ENCODE data around the gene ACVRL1. TPM values are rescaled to one million over a fixed set of nuclear protein-coding genes. Genes with fewer than 3 reads are reported as not detected.
A peak's percentile ranks its signal among the peaks of the same experiment; 100 is the strongest.

ACVRL1 gene
- total RNA-seq, 1 donor = 9.8 TPM

DNA sequence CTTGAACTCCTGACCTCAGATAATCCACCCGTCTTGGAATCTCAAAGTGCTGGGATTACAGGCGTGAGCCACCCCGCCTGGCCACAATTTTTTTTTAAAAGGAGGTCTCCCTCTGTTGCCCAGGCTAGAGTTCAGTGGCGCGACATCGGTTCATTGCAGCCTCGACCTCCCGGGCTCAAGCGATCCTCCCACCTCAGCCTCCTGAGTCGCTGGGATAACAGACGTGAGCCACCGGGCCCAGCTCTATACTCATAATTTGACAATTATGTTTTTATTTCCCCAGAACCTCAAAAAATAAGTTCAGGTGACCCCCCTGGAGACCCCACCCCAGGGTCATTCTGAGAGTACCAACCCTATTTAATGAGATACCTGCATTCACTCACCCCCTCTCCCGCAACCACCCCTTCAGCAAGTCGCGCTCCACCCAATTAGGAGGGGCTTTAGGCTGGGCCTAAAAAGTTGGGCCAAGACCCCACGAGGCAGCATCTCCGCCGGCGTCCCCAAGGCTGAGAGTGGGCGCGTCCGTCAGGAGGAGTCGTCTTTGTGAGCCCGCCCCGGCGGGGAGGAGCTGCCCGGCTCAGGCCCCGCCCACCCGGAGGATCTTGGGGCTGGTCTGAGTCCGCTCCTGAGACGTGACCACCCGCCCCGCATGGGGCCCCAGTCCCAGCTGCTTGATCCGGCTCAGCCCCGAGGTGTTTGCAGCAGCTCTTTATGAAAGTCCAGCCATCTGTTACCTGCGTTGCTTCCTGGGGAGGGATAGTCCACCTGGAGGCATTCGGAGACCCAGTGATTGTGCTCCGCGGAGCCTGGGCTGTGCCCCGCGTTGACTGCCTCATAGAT lies 19.6 kb upstream of the ACVRL1 start, which contains the start of gene ANKRD33:
TSS of gene ANKRD33 (plus strand) at position 628 of the 840 bp plus-strand sequence. CDS start at position 712, 84 bp downstream.
- Histone ChIP-seq H3K4me2 (ENCODE audit: insufficient read depth, low read length) (peak within 1 kb of the TSS; percentile 43), H4K20me1 (ENCODE audit: insufficient read depth, low read length) (no peaks in the 10 kb centered on the region), H3K4me1 (ENCODE audit: insufficient read depth, low read length) (peaks cover 14% of the 10 kb centered on the region), H2AFZ (ENCODE audit: low read length) (peak within 1 kb of the TSS; percentile 44), H3K79me2 (ENCODE audit: insufficient read depth, low read length) (no peaks in the 10 kb centered on the region), H3K27me3 (ENCODE audit: insufficient read depth, low read length) (no peaks in the 10 kb centered on the region), H3K36me3 (ENCODE audit: insufficient read depth, low read length) (no peaks in the 10 kb centered on the region), H3K27ac (ENCODE audit: low read depth, low read length) (no peak within 1 kb of the TSS), H3K4me3 (ENCODE audit: insufficient read depth, low read length) (peak within 1 kb of the TSS; percentile 41), H3K9me3 (ENCODE audit: low read depth, low read length) (no peaks in the 10 kb centered on the region)
- peak; percentile 89 for DNase-seq (ENCODE audit: insufficient read length, low spot score, missing footprints)
- TF ChIP-seq, protein P1, sequence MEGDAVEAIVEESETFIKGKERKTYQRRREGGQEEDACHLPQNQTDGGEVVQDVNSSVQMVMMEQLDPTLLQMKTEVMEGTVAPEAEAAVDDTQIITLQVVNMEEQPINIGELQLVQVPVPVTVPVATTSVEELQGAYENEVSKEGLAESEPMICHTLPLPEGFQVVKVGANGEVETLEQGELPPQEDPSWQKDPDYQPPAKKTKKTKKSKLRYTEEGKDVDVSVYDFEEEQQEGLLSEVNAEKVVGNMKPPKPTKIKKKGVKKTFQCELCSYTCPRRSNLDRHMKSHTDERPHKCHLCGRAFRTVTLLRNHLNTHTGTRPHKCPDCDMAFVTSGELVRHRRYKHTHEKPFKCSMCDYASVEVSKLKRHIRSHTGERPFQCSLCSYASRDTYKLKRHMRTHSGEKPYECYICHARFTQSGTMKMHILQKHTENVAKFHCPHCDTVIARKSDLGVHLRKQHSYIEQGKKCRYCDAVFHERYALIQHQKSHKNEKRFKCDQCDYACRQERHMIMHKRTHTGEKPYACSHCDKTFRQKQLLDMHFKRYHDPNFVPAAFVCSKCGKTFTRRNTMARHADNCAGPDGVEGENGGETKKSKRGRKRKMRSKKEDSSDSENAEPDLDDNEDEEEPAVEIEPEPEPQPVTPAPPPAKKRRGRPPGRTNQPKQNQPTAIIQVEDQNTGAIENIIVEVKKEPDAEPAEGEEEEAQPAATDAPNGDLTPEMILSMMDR (IDR thresholded peaks at IDR 0.05; ENCODE audit: extremely low read depth, low read depth, low read length) = no peak

DNA sequence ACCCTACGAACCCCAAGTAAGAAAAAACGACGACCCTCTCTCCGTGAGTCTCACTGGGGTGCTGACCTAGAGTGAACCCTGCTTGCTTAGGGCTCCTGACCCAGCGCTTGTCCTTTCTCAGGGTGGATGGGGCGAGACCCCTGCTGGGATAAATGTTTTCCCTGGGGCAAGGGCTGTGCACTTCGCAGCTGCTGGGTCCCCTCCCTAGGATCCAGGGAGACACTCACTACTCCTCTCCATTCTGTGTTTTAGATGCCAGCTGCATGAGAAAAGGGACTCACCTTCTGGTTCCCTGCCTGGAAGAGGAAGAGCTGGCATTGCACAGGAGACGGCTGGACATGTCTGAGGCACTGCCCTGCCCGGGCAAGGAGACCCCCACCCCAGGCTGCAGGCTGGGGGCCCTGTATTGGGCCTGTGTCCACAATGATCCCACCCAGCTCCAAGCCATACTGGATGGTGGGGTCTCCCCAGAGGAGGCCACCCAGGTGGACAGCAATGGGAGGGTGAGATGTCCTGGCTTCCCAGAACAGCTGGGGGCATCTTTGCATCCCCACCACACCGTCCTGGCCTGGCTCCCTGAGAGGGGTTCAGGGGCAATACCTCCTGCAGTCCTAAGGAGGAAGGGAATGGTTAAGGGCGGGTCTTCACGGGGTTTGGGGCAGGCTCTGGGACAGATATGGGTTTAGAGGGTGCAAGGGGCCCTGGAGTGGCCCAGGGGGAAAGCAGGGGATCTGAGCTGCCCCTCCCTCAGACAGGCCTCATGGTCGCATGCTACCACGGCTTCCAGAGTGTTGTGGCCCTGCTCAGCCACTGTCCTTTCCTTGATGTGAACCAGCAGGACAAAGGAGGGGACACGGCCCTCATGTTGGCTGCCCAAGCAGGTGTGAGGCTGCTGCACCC lies 18.7 kb upstream of the ACVRL1 start:
- no peaks in the 10 kb centered on the region for H3K27me3 ChIP-seq (ENCODE audit: insufficient read depth, low read length)
- H3K27ac ChIP-seq (ENCODE audit: low read depth, low read length) = no peak overlapping the region
- no peaks in the 10 kb centered on the region for H3K79me2 ChIP-seq (ENCODE audit: insufficient read depth, low read length)
- H3K4me3 ChIP-seq (ENCODE audit: insufficient read depth, low read length) = no peak overlapping the region
- peaks cover 14% of the 10 kb centered on the region for H3K4me1 ChIP-seq (ENCODE audit: insufficient read depth, low read length)
- DNase-seq (ENCODE audit: insufficient read length, low spot score, missing footprints) = no peak
- H4K20me1 ChIP-seq (ENCODE audit: insufficient read depth, low read length) = no peaks in the 10 kb centered on the region
- H3K9me3 ChIP-seq (ENCODE audit: low read depth, low read length) = no peaks in the 10 kb centered on the region
- H3K36me3 ChIP-seq (ENCODE audit: insufficient read depth, low read length) = no peaks in the 10 kb centered on the region
- peak overlapping the region; percentile 44 for H2AFZ ChIP-seq (ENCODE audit: low read length)
- peak overlapping the region; percentile 43 for H3K4me2 ChIP-seq (ENCODE audit: insufficient read depth, low read length)
- TF ChIP-seq, protein P1 (IDR thresholded peaks at IDR 0.05; ENCODE audit: extremely low read depth, low read depth, low read length) = no peak

DNA sequence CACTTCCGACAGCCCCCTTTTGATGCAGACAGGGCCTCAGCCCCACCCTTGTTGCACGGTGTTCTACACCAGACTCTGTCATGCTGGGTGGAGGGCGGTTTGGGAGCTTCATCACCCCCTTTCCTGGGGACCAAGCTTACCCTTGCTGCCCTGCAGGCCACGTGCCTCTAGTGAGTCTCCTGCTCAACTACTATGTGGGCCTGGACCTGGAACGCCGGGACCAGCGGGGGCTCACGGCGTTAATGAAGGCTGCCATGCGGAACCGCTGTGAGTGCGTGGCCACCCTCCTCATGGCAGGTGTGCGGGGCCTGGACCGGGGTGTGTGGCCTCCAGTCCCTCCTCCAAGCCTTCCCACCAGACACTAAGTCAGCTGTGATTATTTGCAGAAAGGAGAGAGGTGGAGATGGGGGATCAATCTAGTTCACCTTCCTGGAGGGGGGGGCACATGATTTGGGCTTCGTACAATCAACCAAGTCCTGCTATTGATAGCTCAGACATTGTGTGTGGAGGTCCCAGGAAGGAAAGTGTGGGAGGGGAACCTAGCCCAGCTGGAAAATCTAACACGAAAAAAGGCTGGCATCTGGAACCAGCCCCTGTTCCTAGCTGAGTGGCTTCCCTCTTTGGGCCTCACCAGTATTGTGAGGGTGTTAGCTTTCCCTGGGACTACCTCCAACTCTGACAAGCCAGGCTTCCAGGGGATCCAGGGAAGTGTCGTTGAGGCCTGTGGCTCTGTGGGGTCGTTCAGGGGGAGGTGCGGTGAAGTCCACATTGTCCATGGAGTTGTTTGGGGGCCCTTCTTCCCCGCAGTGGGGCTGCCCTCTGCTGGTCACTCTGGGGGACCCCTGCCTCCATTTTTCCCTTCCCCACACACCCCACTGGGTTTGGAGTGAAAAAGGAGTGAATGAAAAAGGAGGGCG lies 17.8 kb upstream of the ACVRL1 start:
- peaks cover 14% of the 10 kb centered on the region for H3K4me1 ChIP-seq (ENCODE audit: insufficient read depth, low read length)
- H3K27ac ChIP-seq (ENCODE audit: low read depth, low read length) = no peak overlapping the region
- no peak overlapping the region for H3K4me3 ChIP-seq (ENCODE audit: insufficient read depth, low read length)
- DNase-seq (ENCODE audit: insufficient read length, low spot score, missing footprints) = peak; percentile 85
- TF ChIP-seq, protein P1 (IDR thresholded peaks at IDR 0.05; ENCODE audit: extremely low read depth, low read depth, low read length) = peak; percentile 14
- H2AFZ ChIP-seq (ENCODE audit: low read length) = no peak overlapping the region
- H3K36me3 ChIP-seq (ENCODE audit: insufficient read depth, low read length) = no peaks in the 10 kb centered on the region
- no peaks in the 10 kb centered on the region for H3K79me2 ChIP-seq (ENCODE audit: insufficient read depth, low read length)
- no peaks in the 10 kb centered on the region for H3K27me3 ChIP-seq (ENCODE audit: insufficient read depth, low read length)
- H4K20me1 ChIP-seq (ENCODE audit: insufficient read depth, low read length) = no peaks in the 10 kb centered on the region
- no peak overlapping the region for H3K4me2 ChIP-seq (ENCODE audit: insufficient read depth, low read length)
- no peaks in the 10 kb centered on the region for H3K9me3 ChIP-seq (ENCODE audit: low read depth, low read length)
